NCI-H82 treated with DMSO at 0.1 percent for 48 hours (cell line): ENCODE data around the gene HOMER1.

Experiments used
- DNase-seq: peaks from one replicate; lab custom pipeline; 2025; ENCODE audit not compliant: unreplicated experiment; lab: John Stamatoyannopoulos, UW

HOMER1 gene

DNA sequence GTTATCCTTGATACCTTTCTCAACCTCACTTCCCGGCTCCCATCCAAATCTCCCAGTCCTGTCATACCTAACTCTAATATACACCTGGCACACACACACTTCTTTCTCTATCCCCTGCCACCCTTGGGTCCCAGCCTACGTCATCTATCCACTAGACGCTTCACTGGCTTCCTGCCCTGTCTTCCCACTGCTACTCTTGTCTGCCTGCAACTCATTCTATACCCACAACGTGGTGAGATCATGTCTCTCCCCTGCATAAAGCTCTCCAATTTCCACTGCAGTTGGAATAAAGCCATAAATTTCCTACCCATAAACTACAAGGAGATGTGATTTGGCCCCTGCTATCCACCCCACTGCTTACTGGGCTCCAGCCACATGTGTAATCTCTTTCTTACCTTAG, 184.5 kb downstream of the HOMER1 start:
- DNase-seq, result no peak
